Measurements from ENCODE around the gene ATP2A2.
A peak's percentile ranks its signal among the peaks of the same experiment; 100 is the strongest.

- no peak for TF ChIP-seq MXI1 (IDR thresholded peaks at IDR 0.05; ENCODE audit: borderline replicate concordance, low read depth, low read length)
- no peak for TF ChIP-seq POLR2A (IDR thresholded peaks at IDR 0.05; ENCODE audit: low read depth, low read length)
- TF ChIP-seq NFE2L2 (IDR thresholded peaks at IDR 0.05; ENCODE audit: low read depth, low read length) = no peak
- TF ChIP-seq CHD1 (IDR thresholded peaks at IDR 0.05; ENCODE audit: low read depth, low read length) = no peak
- peak; percentile 26; the same call in 1 of the 2 replicates for TF ChIP-seq CTCF (conservative IDR thresholded peaks at IDR 0.05; ENCODE audit: low read depth, low read length)
- TF ChIP-seq RFX5 (IDR thresholded peaks at IDR 0.05; ENCODE audit: low read depth, low read length) = no peak
- no peak for TF ChIP-seq MAZ (IDR thresholded peaks at IDR 0.05; ENCODE audit: borderline replicate concordance, low read depth, low read length)
- no peak for TF ChIP-seq RCOR1 (IDR thresholded peaks at IDR 0.05; ENCODE audit: insufficient replicate concordance, low read length)
- no peak for TF ChIP-seq RAD21 (IDR thresholded peaks at IDR 0.05; ENCODE audit: low read length)
- no peak for TF ChIP-seq MAFK (IDR thresholded peaks at IDR 0.05; ENCODE audit: low read depth, low read length)
- no peak for TF ChIP-seq ELK1 (IDR thresholded peaks at IDR 0.05; ENCODE audit: borderline replicate concordance, low read depth, low read length)
These were observed 35.7 kb upstream of the ATP2A2 start for GRCh38 chr12:110245369-110245772.
